Loucy (cell line): ENCODE data around the gene HOXB7.

Experiments used
- EZH2phosphoT487 ChIP-seq: fragments of 200-600 bp; IDR thresholded peaks from 2 replicates; pipeline ENCODE4 v1.6.1; 2018; ENCODE audit warnings: antibody characterized with exemption, mild to moderate bottlenecking, moderate library complexity, borderline replicate concordance
- TF ChIP-seq, protein P1 (sequence below): fragments of 200-600 bp; sonication (generic); conservative IDR thresholded peaks from 2 replicates; pipeline ENCODE4 v1.5.1; 2014; ENCODE audit warnings: mild to moderate bottlenecking, antibody characterized with exemption, low read length

DNA sequence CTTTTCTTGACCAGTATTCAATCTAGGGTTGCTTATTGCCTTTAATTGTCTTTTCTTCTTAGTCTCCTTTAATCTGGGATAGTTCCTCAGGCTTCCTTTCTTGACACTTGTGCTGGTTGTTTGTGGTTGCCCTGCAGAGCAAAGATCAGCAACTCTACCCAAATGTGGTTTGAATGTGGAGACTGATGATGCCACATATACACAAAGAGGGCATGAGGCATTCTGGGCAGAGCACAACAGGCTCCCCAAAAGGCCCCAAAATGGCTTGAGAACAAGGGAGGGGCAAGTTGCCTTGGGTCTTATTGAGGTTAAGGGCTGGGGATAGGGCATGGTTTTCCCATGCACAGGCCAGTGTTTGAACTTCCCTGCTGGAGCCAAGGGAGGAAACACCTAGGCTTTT, 45.1 kb upstream of the HOXB7 start:
- TF ChIP-seq, protein P1, sequence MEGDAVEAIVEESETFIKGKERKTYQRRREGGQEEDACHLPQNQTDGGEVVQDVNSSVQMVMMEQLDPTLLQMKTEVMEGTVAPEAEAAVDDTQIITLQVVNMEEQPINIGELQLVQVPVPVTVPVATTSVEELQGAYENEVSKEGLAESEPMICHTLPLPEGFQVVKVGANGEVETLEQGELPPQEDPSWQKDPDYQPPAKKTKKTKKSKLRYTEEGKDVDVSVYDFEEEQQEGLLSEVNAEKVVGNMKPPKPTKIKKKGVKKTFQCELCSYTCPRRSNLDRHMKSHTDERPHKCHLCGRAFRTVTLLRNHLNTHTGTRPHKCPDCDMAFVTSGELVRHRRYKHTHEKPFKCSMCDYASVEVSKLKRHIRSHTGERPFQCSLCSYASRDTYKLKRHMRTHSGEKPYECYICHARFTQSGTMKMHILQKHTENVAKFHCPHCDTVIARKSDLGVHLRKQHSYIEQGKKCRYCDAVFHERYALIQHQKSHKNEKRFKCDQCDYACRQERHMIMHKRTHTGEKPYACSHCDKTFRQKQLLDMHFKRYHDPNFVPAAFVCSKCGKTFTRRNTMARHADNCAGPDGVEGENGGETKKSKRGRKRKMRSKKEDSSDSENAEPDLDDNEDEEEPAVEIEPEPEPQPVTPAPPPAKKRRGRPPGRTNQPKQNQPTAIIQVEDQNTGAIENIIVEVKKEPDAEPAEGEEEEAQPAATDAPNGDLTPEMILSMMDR = no peak
- no peak for TF ChIP-seq EZH2phosphoT487
